Colonic mucosa (tissue), 4 donors: Measurements from ENCODE around the gene TSPAN9. TPM values are rescaled to one million over a fixed set of nuclear protein-coding genes. Genes with fewer than 3 reads are reported as not detected.

Source experiments
- DNase-seq: peaks from one replicate; pipeline ENCODE4 v3.0.0-alpha.2; 2020
- H3K27ac ChIP-seq: fragments of 200-600 bp; one replicate; pipeline ENCODE4 v1.8.0; 2021
- H3K27me3 ChIP-seq: fragments of 200-600 bp; one replicate; pipeline ENCODE4 v1.8.0; 2021
- H3K36me3 ChIP-seq: fragments of 200-600 bp; one replicate; pipeline ENCODE4 v1.8.0; 2021
- H3K4me1 ChIP-seq: fragments of 200-600 bp; one replicate; pipeline ENCODE4 v1.8.0; 2021; ENCODE audit warnings: mild to moderate bottlenecking
- H3K4me3 ChIP-seq: fragments of 200-600 bp; one replicate; pipeline ENCODE4 v1.8.0; 2021
- H3K9ac ChIP-seq, 2 donors: one replicate each; pipeline ENCODE4 v1.7.0; 2013; ENCODE audit warnings: control low read depth in 2 of 2, low read depth in 2 of 2, low read length in 2 of 2
- H3K9me3 ChIP-seq: fragments of 200-600 bp; one replicate; pipeline ENCODE4 v1.8.0; 2021
- CTCF ChIP-seq: fragments of 200-600 bp; IDR thresholded peaks from one replicate; pipeline ENCODE4 v1.8.0; 2022; ENCODE audit warnings: antibody characterized with exemption, mild to moderate bottlenecking
- intact Hi-C: fragments of 100-400 bp; cut with DNase I; formaldehyde crosslinking; loops from one replicate; pipeline ENCODE4 v1.14.1; 2022
- total RNA-seq, 2 donors: library from RNA; stranded (reverse); fragmentation: NEBNext Ultra II Directional in 1 of 2; extraction: Animal tissue kit (Norgen Biotek cat#: 25700) in 1 of 2; gene quantifications; one replicate each; pipeline ENCODE4 v1.2.1, GENCODE V29; 2021
- donor health status: healthy.
- donor health status: DM: no; HTN: no; CAD: no.
- donor health status: DM: no; HTN: no; CAD: no.

The TSPAN9 gene
- total RNA-seq, 2 donors from 2014 or later: 4.7 to 9.9 TPM

- Histone ChIP-seq H3K36me3 (no peaks in the 10 kb centered on the region), H3K27me3 (no peaks in the 10 kb centered on the region), H3K27ac (no peak overlapping the region), H3K4me3 (no peak overlapping the region), H3K9me3 (no peaks in the 10 kb centered on the region), H3K4me1 (no peaks in the 10 kb centered on the region), H3K9ac (no peak overlapping the region)
- intact Hi-C loops: no loop called here
- no peak for DNase-seq
- no peak for TF ChIP-seq CTCF
Observed at GRCh38 chr12:3113671-3114325, 36.6 kb downstream of the TSPAN9 start.

GRCh38 chr12:3114671-3115070 lies 37.5 kb downstream of the TSPAN9 start:
- H3K27me3 ChIP-seq: no peaks in the 10 kb centered on the region
- H3K4me3 ChIP-seq: no peak overlapping the region
- intact Hi-C loops: no loop called here
- no peak overlapping the region for H3K27ac ChIP-seq
- no peaks in the 10 kb centered on the region for H3K36me3 ChIP-seq
- no peak overlapping the region for H3K9ac ChIP-seq
- no peaks in the 10 kb centered on the region for H3K9me3 ChIP-seq
- no peak for TF ChIP-seq CTCF
- no peaks in the 10 kb centered on the region for H3K4me1 ChIP-seq
- no peak for DNase-seq

- Histone ChIP-seq H3K36me3 (no peaks in the 10 kb centered on the region), H3K27me3 (no peaks in the 10 kb centered on the region), H3K9me3 (no peaks in the 10 kb centered on the region), H3K4me1 (no peaks in the 10 kb centered on the region), H3K4me3 (no peak overlapping the region), H3K9ac (no peak overlapping the region), H3K27ac (no peak overlapping the region)
- no peak for DNase-seq
- no peak for TF ChIP-seq CTCF
- intact Hi-C loops: no loop called here
Observed at GRCh38 chr12:3115078-3115477, 37.9 kb downstream of the TSPAN9 start.

- Histone ChIP-seq H3K9ac (no peak overlapping the region), H3K4me1 (no peaks in the 10 kb centered on the region), H3K27ac (no peak overlapping the region), H3K27me3 (no peaks in the 10 kb centered on the region), H3K36me3 (no peaks in the 10 kb centered on the region), H3K9me3 (no peaks in the 10 kb centered on the region), H3K4me3 (no peak overlapping the region)
- no peak for TF ChIP-seq CTCF
- DNase-seq: no peak
- intact Hi-C loops: no loop called here
Observed at GRCh38 chr12:3116106-3116844, 39.1 kb downstream of the TSPAN9 start.

GRCh38 chr12:3117144-3117581 lies 40.0 kb downstream of the TSPAN9 start:
- Histone ChIP-seq H3K27ac (no peak overlapping the region), H3K4me3 (no peak overlapping the region), H3K9me3 (no peaks in the 10 kb centered on the region), H3K4me1 (no peaks in the 10 kb centered on the region), H3K9ac (no peak overlapping the region), H3K27me3 (no peaks in the 10 kb centered on the region), H3K36me3 (no peaks in the 10 kb centered on the region)
- intact Hi-C loops: no loop called here
- DNase-seq: no peak
- no peak for TF ChIP-seq CTCF
